Erythroblast (primary cell): ENCODE results near the gene CIT.

Source experiments
- GATA1 ChIP-seq: IDR thresholded peaks from 2 replicates; pipeline ENCODE4 v1.6.1; 2011; ENCODE audit warnings: low read depth, mild to moderate bottlenecking, control low read depth, low read length, moderate library complexity
- POLR2A ChIP-seq: IDR thresholded peaks from 2 replicates; pipeline ENCODE4 v1.6.1; 2011; ENCODE audit warnings: mild to moderate bottlenecking, low read length

DNA sequence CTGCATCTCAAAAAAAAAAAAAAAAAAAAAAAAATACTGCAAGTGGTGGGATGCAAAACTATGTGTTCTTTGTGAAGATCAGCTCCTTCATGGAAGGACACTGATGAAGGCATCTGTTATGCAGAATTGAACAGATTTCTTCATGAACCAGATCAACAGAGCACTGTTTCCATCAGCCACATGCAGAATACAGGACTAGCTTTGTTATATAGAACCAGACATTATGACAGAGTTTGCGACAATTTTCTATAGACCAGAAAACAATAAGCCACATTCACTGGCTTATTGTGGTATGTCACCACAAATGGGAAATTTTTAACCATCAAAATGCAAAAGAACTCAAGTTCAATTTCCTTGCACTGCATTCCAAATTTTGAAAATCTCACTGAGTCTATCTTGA is 34.7 kb downstream of the CIT start:
- TF ChIP-seq POLR2A = no peak
- TF ChIP-seq GATA1 = no peak
